SH-SY5Y (cell line): ENCODE results near the gene ANKRD13D.

ENCODE experiments used
- GATA2 ChIP-seq: IDR thresholded peaks from 2 replicates; pipeline ENCODE4 v1.6.1; 2011; ENCODE audit warnings: mild to moderate bottlenecking, low read depth, low read length
- GATA3 ChIP-seq: IDR thresholded peaks from 2 replicates; pipeline ENCODE4 v1.6.1; 2011; ENCODE audit warnings: low read depth, mild to moderate bottlenecking, low read length, moderate library complexity

Gene ANKRD13D

GRCh38 chr11:67283481-67283963 is 5.6 kb upstream of the ANKRD13D start:
- TF ChIP-seq GATA3 = no peak
- no peak for TF ChIP-seq GATA2

DNA sequence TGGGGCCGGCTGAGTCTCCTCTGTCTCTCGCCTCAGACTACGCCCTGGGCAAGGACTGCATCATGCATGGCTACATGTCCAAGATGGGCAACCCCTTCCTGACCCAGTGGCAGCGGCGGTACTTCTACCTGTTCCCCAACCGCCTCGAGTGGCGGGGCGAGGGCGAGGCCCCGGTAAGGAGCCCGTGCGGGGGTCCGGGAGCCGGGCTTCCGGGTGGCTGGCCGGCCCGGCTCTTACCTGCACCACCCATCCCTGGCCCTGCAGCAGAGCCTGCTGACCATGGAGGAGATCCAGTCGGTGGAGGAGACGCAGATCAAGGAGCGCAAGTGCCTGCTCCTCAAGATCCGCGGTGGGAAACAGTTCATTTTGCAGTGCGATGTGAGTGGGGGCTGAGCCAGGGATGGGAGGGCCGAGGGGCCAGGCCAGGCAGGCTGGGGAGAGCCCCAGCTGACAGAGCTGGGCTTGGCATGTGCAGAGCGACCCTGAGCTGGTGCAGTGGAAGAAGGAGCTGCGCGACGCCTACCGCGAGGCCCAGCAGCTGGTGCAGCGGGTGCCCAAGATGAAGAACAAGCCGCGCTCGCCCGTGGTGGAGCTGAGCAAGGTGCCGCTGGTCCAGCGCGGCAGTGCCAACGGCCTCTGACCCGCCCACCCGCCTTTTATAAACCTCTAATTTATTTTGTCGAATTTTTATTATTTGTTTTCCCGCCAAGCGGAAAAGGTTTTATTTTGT is 4.1 kb upstream of the ANKRD13D start:
- TF ChIP-seq GATA3 (no peak), GATA2 (no peak)

DNA sequence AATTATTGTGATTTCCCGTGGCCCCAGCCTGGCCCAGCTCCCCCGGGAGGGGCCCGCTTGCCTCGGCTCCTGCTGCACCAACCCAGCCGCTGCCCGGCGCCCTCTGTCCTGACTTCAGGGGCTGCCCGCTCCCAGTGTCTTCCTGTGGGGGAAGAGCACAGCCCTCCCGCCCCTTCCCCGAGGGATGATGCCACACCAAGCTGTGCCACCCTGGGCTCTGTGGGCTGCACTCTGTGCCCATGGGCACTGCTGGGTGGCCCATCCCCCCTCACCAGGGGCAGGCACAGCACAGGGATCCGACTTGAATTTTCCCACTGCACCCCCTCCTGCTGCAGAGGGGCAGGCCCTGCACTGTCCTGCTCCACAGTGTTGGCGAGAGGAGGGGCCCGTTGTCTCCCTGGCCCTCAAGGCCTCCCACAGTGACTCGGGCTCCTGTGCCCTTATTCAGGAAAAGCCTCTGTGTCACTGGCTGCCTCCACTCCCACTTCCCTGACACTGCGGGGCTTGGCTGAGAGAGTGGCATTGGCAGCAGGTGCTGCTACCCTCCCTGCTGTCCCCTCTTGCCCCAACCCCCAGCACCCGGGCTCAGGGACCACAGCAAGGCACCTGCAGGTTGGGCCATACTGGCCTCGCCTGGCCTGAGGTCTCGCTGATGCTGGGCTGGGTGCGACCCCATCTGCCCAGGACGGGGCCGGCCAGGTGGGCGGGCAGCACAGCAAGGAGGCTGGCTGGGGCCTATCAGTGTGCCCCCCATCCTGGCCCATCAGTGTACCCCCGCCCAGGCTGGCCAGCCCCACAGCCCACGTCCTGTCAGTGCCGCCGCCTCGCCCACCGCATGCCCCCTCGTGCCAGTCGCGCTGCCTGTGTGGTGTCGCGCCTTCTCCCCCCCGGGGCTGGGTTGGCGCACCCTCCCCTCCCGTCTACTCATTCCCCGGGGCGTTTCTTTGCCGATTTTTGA is 3.3 kb upstream of the ANKRD13D start:
- TF ChIP-seq GATA2 (no peak), GATA3 (no peak)

- TF ChIP-seq GATA3 = no peak
Observed at GRCh38 chr11:67286621-67287333, 2.3 kb upstream of the ANKRD13D start.

GRCh38 chr11:67287355-67288197 is 1.5 kb upstream of the ANKRD13D start:
- TF ChIP-seq GATA2 (no peak), GATA3 (no peak)

DNA sequence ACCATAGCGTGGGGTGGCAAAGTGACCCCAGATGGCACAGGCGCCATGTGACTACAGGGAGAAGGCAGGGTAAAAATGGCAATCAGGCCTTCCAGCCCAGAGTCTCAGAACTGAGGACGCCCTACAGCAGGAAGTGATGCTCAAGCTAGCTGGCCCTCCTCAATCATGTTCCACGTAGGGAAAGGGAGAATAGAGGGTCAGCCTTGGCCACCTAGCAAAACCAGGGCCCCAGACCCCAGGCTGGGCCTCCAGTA is 978 bp upstream of the ANKRD13D start:
- TF ChIP-seq GATA2 = no peak
- no peak for TF ChIP-seq GATA3

- TF ChIP-seq GATA2 (no peak), GATA3 (no peak)
Observed at GRCh38 chr11:67288452-67289225, 464 bp upstream of the ANKRD13D start.

GRCh38 chr11:67289651-67290479 is 762 bp downstream of the ANKRD13D start:
- TF ChIP-seq GATA2 = no peak
- no peak for TF ChIP-seq GATA3

- TF ChIP-seq GATA2 = no peak
- no peak for TF ChIP-seq GATA3
Observed at GRCh38 chr11:67290801-67291200, 1.7 kb downstream of the ANKRD13D start.

- TF ChIP-seq GATA2 = no peak
Observed at GRCh38 chr11:67291481-67292381, 2.6 kb downstream of the ANKRD13D start.

DNA sequence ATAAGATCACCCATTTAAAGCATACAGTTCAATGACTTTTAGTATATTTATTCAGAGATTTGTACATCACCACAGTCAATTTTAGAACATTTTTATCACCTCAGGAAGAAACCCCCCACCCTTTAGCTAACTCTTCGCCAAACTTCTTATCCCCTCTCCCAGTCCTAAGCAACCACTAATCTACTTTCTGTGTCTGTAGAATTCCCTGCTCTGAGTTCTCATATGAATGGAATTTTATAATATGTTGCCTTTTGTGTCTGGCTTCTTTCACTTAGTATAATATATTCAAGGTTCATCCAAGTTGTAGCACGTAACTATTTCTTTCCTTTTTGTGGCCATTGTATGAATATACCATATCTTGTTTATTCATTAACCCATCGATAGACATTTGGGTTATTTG is 3.6 kb downstream of the ANKRD13D start:
- TF ChIP-seq GATA2 (no peak), GATA3 (no peak)

GRCh38 chr11:67293090-67293489 is 4.0 kb downstream of the ANKRD13D start:
- no peak for TF ChIP-seq GATA2
- no peak for TF ChIP-seq GATA3
